ENCODE data around the gene CHD5. TPM values are rescaled to one million over a fixed set of nuclear protein-coding genes. Genes with fewer than 3 reads are reported as not detected.

The CHD5 gene
- total RNA-seq, 1 experiment from 2014 or later: 6.1 TPM

DNA sequence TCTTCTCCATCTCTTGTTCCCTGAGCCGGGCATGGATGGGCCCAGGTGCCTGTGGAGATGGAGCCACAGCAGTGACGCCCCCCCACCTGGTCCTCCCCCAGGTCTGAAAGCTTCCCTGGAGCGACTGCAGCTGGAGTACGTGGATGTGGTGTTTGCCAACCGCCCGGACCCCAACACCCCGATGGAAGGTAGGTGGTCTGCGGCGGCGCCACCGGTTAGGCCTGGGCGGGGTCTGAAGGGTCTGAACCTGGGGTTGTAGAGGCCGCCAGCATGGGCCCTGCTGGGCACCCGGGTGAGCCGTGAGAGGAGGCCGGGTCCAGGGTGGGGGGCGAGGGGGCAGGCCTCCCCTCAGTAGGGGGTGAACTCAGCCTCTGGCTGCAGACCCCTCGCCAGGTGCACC is 89.8 kb downstream of the CHD5 start:
- no TSS peak for BruUV-seq (replicated peaks)
- Histone ChIP-seq H3K4me1 (ENCODE audit: control insufficient read depth in 1 of 2, insufficient read depth in 2 of 2, low read length in 2 of 2) (no peaks in the 10 kb centered on the region), H2AFZ (ENCODE audit: low read depth, low read length, poor library complexity, severe bottlenecking) (no peak overlapping the region), H3K27ac (ENCODE audit: low read depth, low read length) (no peak overlapping the region), H3K4me3 (replicated peaks in 1 of 2; ENCODE audit: low read depth in 1 of 2, low read length in 2 of 2) (no peak overlapping the region), H3K36me3 (ENCODE audit: control insufficient read depth in 1 of 2, insufficient read depth in 2 of 2, low read length in 2 of 2) (no peaks in the 10 kb centered on the region), H4K20me1 (ENCODE audit: insufficient read depth) (no peaks in the 10 kb centered on the region), H3K9me3 (ENCODE audit: control insufficient read depth in 1 of 2, insufficient read depth in 1 of 2, low read depth in 1 of 2, low read length in 2 of 2) (no peaks in the 10 kb centered on the region), H3K79me2 (ENCODE audit: insufficient read depth, low read length) (no peaks in the 10 kb centered on the region), H3K4me2 (ENCODE audit: low read length) (no peak overlapping the region), H3K9ac (ENCODE audit: low read length) (no peak overlapping the region), H3K9me2 (ENCODE audit: insufficient read depth) (no peaks in the 10 kb centered on the region), H3K27me3 (ENCODE audit: insufficient read depth, low read length) (no peaks in the 10 kb centered on the region)
- ATAC-seq (no peak), DNase-seq (ENCODE audit: low read depth, low spot score) (no peak)
- ChIA-PET POLR2A (no interaction called here), CTCF (no interaction called here), RAD21 (ENCODE audit: low non-redundant PET in 1 of 2, low total read pairs in 2 of 2, uncharacterized antibody in 2 of 2, unreplicated experiment in 2 of 2) (no interaction called here)
- intact Hi-C loops (cut with micrococcal nuclease): no loop called here
- TF ChIP-seq CBX3 (IDR thresholded peaks at IDR 0.05; ENCODE audit: low read depth): no peak
- no peak for TF ChIP-seq ELF1 (IDR thresholded peaks at IDR 0.05; ENCODE audit: borderline replicate concordance, low read depth)
- TF ChIP-seq ATF3 (IDR thresholded peaks at IDR 0.05): no peak
- TF ChIP-seq CTCF (IDR thresholded peaks at IDR 0.05 in 2 of 3, conservative IDR thresholded peaks at IDR 0.05 in 1 of 3; ENCODE audit: borderline replicate concordance in 1 of 3, insufficient read depth in 1 of 3, low read depth in 2 of 3, low read length in 2 of 3): no peak
- TF ChIP-seq, protein P1, sequence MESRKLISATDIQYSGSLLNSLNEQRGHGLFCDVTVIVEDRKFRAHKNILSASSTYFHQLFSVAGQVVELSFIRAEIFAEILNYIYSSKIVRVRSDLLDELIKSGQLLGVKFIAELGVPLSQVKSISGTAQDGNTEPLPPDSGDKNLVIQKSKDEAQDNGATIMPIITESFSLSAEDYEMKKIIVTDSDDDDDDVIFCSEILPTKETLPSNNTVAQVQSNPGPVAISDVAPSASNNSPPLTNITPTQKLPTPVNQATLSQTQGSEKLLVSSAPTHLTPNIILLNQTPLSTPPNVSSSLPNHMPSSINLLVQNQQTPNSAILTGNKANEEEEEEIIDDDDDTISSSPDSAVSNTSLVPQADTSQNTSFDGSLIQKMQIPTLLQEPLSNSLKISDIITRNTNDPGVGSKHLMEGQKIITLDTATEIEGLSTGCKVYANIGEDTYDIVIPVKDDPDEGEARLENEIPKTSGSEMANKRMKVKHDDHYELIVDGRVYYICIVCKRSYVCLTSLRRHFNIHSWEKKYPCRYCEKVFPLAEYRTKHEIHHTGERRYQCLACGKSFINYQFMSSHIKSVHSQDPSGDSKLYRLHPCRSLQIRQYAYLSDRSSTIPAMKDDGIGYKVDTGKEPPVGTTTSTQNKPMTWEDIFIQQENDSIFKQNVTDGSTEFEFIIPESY (IDR thresholded peaks at IDR 0.05; ENCODE audit: extremely low read depth, insufficient replicate concordance, low read length): no peak
- no peak for TF ChIP-seq FOSL1 (IDR thresholded peaks at IDR 0.05; ENCODE audit: low read depth)
- no peak for TF ChIP-seq SRF (IDR thresholded peaks at IDR 0.05; ENCODE audit: low read depth)
- TF ChIP-seq YY1 (IDR thresholded peaks at IDR 0.05; ENCODE audit: extremely low read depth, insufficient replicate concordance, low read depth, low read length): no peak
- no peak for TF ChIP-seq CEBPB (IDR thresholded peaks at IDR 0.05; ENCODE audit: low read depth)
- no peak for TF ChIP-seq TCF7L2 (IDR thresholded peaks at IDR 0.05; ENCODE audit: borderline replicate concordance, extremely low read depth, insufficient read depth, insufficient read length)
